HG02588 (cell line): ENCODE data around the gene CPE.

Source experiments
- ATAC-seq: cut with Tn5 transposase; IDR thresholded peaks from one replicate; pipeline ENCODE4 v1.9.1; 2021; ENCODE audit warnings: mild to moderate bottlenecking, moderate library complexity; ENCODE audit not compliant: unreplicated experiment

The CPE gene

GRCh38 chr4:165541851-165542459 is 163.1 kb downstream of the CPE start:
- no peak for ATAC-seq

- no peak for ATAC-seq
Observed at GRCh38 chr4:165542476-165542875, 163.7 kb downstream of the CPE start.
